Uterus (tissue), 4 donors: ENCODE data around the gene ACAP3. TPM values are rescaled to one million over a fixed set of nuclear protein-coding genes. Genes with fewer than 3 reads are reported as not detected.

Source experiments
- DNase-seq, 2 donors: peaks; one replicate each; pipeline ENCODE4 v3.0.0-alpha.2; 2019 to 2020
- H3K27ac ChIP-seq, 2 donors: fragments of 200-600 bp; sonication (generic); 1 replicate in 1 of 2; 2 replicates in 1 of 2; pipeline ENCODE4 v1.5.1; 2016 to 2018
- H3K27me3 ChIP-seq, 2 donors: fragments of 200-600 bp; sonication (generic); one replicate each; pipeline ENCODE4 v1.5.1; 2018 to 2019; ENCODE audit warnings: control low read depth in 1 of 2
- H3K36me3 ChIP-seq, 2 donors: fragments of 200-600 bp; sonication (generic); one replicate each; pipeline ENCODE4 v1.5.1; 2019; ENCODE audit warnings: control low read depth in 1 of 2
- H3K4me1 ChIP-seq, 2 donors: fragments of 200-600 bp; sonication (generic); one replicate each; pipeline ENCODE4 v1.5.1; 2018 to 2019; ENCODE audit warnings: control low read depth in 1 of 2
- H3K4me3 ChIP-seq, 2 donors: fragments of 200-600 bp; sonication (generic); 1 replicate in 1 of 2; 2 replicates in 1 of 2; pipeline ENCODE4 v1.5.1; 2018 to 2019; ENCODE audit warnings: mild to moderate bottlenecking in 1 of 2
- H3K9me3 ChIP-seq, 2 donors: fragments of 200-600 bp; sonication (generic); one replicate each; pipeline ENCODE4 v1.5.1; 2019; ENCODE audit warnings: control low read depth in 1 of 2
- CTCF ChIP-seq, 4 experiments: fragments of 200-600 bp in 2 of 4; fragments of 450-650 bp in 2 of 4; sonication (generic) in 2 of 4; IDR thresholded peaks; one replicate each; pipeline ENCODE4 v1.5.1; 2016 to 2019; ENCODE audit warnings: antibody characterized with exemption in 4 of 4, mild to moderate bottlenecking in 2 of 4, moderate library complexity in 1 of 4
- POLR2A ChIP-seq, 2 donors: fragments of 450-650 bp; IDR thresholded peaks; one replicate each; pipeline ENCODE4 v1.6.1; 2016; ENCODE audit warnings: antibody characterized with exemption in 2 of 2, mild to moderate bottlenecking in 1 of 2, moderate library complexity in 1 of 2
- intact Hi-C: fragments of 100-400 bp; cut with DNase I; formaldehyde crosslinking; loops from one replicate; pipeline ENCODE4 v1.15.1; 2023; ENCODE audit warnings: low total_unique reads
- total RNA-seq, 4 donors: library from RNA; depleted of rRNA in 3 of 4; stranded (reverse); fragments of >200 nt in 3 of 4; gene quantifications; one replicate each; pipeline versions ENCODE4 v1.1.0 to v1.2.4, GENCODE V29; 2014 to 2023
- donor health status: DM: yes; HTN: yes; CAD: no.

The ACAP3 gene
- total RNA-seq, 4 donors from 2014 or later: 11.2 to 98.5 (median 44.0) TPM

- Histone ChIP-seq H3K4me1 (peaks cover 9 to 11% of the 10 kb centered on the region in 2 donors), H3K36me3 (no peaks in the 10 kb centered on the region), H3K9me3 (no peaks in the 10 kb centered on the region), H3K27ac (no peak overlapping the region), H3K27me3 (no peaks in the 10 kb centered on the region), H3K4me3 (no peak overlapping the region)
- intact Hi-C loops: no loop called here
- DNase-seq: no peak
- no peak for TF ChIP-seq POLR2A (IDR thresholded peaks at IDR 0.05)
- no peak for TF ChIP-seq CTCF (IDR thresholded peaks at IDR 0.05)
Observed at GRCh38 chr1:1312450-1313314, 5.0 kb upstream of the ACAP3 start.

GRCh38 chr1:1311107-1312104, 3.7 kb upstream of the ACAP3 start:
- DNase-seq: no peak
- Histone ChIP-seq H3K9me3 (no peaks in the 10 kb centered on the region), H3K4me3 (no peak overlapping the region), H3K27ac (no peak overlapping the region), H3K36me3 (no peaks in the 10 kb centered on the region), H3K27me3 (no peaks in the 10 kb centered on the region), H3K4me1 (peaks cover 0 to 16% of the 10 kb centered on the region in 2 donors)
- TF ChIP-seq POLR2A (IDR thresholded peaks at IDR 0.05): no peak
- intact Hi-C loops: no loop called here

GRCh38 chr1:1310476-1311053, 2.8 kb upstream of the ACAP3 start:
- no peak for DNase-seq
- H3K4me3 ChIP-seq: no peak overlapping the region
- peak overlapping the region in 1 of 2 donors; percentile 94 for H3K27ac ChIP-seq
- H3K27me3 ChIP-seq: no peaks in the 10 kb centered on the region
- no peaks in the 10 kb centered on the region for H3K36me3 ChIP-seq
- intact Hi-C loops: no loop called here
- no peaks in the 10 kb centered on the region for H3K9me3 ChIP-seq
- H3K4me1 ChIP-seq: peaks cover 0 to 25% of the 10 kb centered on the region in 2 donors
- TF ChIP-seq CTCF (IDR thresholded peaks at IDR 0.05): no peak
- no peak for TF ChIP-seq POLR2A (IDR thresholded peaks at IDR 0.05)

GRCh38 chr1:1310109-1310385, 2.3 kb upstream of the ACAP3 start:
- H3K4me1 ChIP-seq: peaks cover 0 to 30% of the 10 kb centered on the region in 2 donors
- no peaks in the 10 kb centered on the region for H3K36me3 ChIP-seq
- H3K27ac ChIP-seq: peak overlapping the region in 1 of 2 donors; percentile 94
- H3K4me3 ChIP-seq: no peak overlapping the region
- DNase-seq: no peak
- intact Hi-C loops: no loop called here
- TF ChIP-seq POLR2A (IDR thresholded peaks at IDR 0.05) (no peak), CTCF (IDR thresholded peaks at IDR 0.05) (peak in 1 of 4 experiments; percentile 1)
- H3K27me3 ChIP-seq: no peaks in the 10 kb centered on the region
- no peaks in the 10 kb centered on the region for H3K9me3 ChIP-seq

- Histone ChIP-seq H3K36me3 (no peaks in the 10 kb centered on the region), H3K27ac (peak overlapping the region; percentile 87 to 94), H3K27me3 (no peaks in the 10 kb centered on the region), H3K4me1 (peaks cover 0 to 31% of the 10 kb centered on the region in 2 donors), H3K4me3 (peak overlapping the region; percentile 49 to 66), H3K9me3 (no peaks in the 10 kb centered on the region)
- TF ChIP-seq POLR2A (IDR thresholded peaks at IDR 0.05): no peak
- TF ChIP-seq CTCF (IDR thresholded peaks at IDR 0.05): peak in 1 of 4 experiments; percentile 3
- intact Hi-C loops: loop anchor here (10.0 kb wide), 1 partner anchor 45 kb away; the partner anchor contains the start of gene MXRA8
- DNase-seq: no peak
Observed at GRCh38 chr1:1309251-1310108, 1.8 kb upstream of the ACAP3 start.
